ENCODE data around the gene TECR. TPM values are rescaled to one million over a fixed set of nuclear protein-coding genes. Genes with fewer than 3 reads are reported as not detected.

The TECR gene
- total RNA-seq, 1 experiment from 2014 or later, result 232 TPM

GRCh38 chr19:14517840-14518505, 11.4 kb upstream of the TECR start, which contains the start of gene DNAJB1:
Gene DNAJB1, minus strand, starts transcription at chr19:14518397. Its CDS starts 48 bp downstream, at chr19:14518349.
- H3K4me1 ChIP-seq (ENCODE audit: control insufficient read depth in 1 of 2, insufficient read depth in 2 of 2, low read length in 2 of 2), result peaks cover 48 to 83% of the 10 kb centered on the region in 2 experiments
- peaks cover 7 to 30% of the 10 kb centered on the region in 2 experiments; a peak in 3 of 4 replicates for H3K36me3 ChIP-seq (ENCODE audit: control insufficient read depth in 1 of 2, insufficient read depth in 2 of 2, low read length in 2 of 2)
- BruUV-seq (replicated peaks), result no TSS peak
- peak within 1 kb of the TSS; percentile 97 for H3K27ac ChIP-seq (ENCODE audit: low read depth, low read length)
- peak within 1 kb of the TSS; percentile 95 for H3K4me2 ChIP-seq (ENCODE audit: low read length)
- H3K27me3 ChIP-seq (ENCODE audit: insufficient read depth, low read length), result no peaks in the 10 kb centered on the region
- no peak for DNase-seq (ENCODE audit: low read depth, low spot score)
- ATAC-seq, result peak; percentile 72
- peak within 1 kb of the TSS; percentile 99 for H3K9ac ChIP-seq (ENCODE audit: low read length)
- ChIA-PET RAD21 (ENCODE audit: low non-redundant PET in 1 of 2, low total read pairs in 2 of 2, uncharacterized antibody in 2 of 2, unreplicated experiment in 2 of 2) (interaction anchor here in 1 of 2 experiments (1.7 kb wide), 1 partner anchor 54 kb away, joined by 4 read pairs; the partner anchor contains the start of gene NDUFB7), POLR2A (interaction anchor here (0.6 to 4.7 kb wide), 23 partner anchors 8 to 1123 kb away, joined by 3 to 112 read pairs (median 4); partner anchors contain the start of genes ASF1B, GIPC1, NDUFB7 and TECR), CTCF (interaction anchor here (0.7 to 1.9 kb wide), 3 partner anchors 11 to 40 kb away, joined by 3 to 4 read pairs (median 4); no protein-coding TSS in a partner anchor)
- intact Hi-C loops (cut with micrococcal nuclease), result no loop called here
- H3K9me3 ChIP-seq (ENCODE audit: control insufficient read depth in 1 of 2, insufficient read depth in 1 of 2, low read depth in 1 of 2, low read length in 2 of 2), result no peaks in the 10 kb centered on the region
- no peak within 1 kb of the TSS for H2AFZ ChIP-seq (ENCODE audit: low read depth, low read length, poor library complexity, severe bottlenecking)
- H3K9me2 ChIP-seq (ENCODE audit: insufficient read depth), result no peaks in the 10 kb centered on the region
- H3K4me3 ChIP-seq (replicated peaks in 1 of 2; ENCODE audit: low read depth in 1 of 2, low read length in 2 of 2), result peak within 1 kb of the TSS; percentile 90 to 96
- peaks cover 38% of the 10 kb centered on the region; the same call in 1 of the 2 replicates for H4K20me1 ChIP-seq (ENCODE audit: insufficient read depth)
- peaks cover 44% of the 10 kb centered on the region for H3K79me2 ChIP-seq (ENCODE audit: insufficient read depth, low read length)
- TF ChIP-seq MAX (IDR thresholded peaks at IDR 0.05) (no peak; the same call in 1 of the 2 replicates), YY1 (IDR thresholded peaks at IDR 0.05; ENCODE audit: extremely low read depth, insufficient replicate concordance, low read depth, low read length) (peak; percentile 43), TCF7L2 (IDR thresholded peaks at IDR 0.05; ENCODE audit: borderline replicate concordance, extremely low read depth, insufficient read depth, insufficient read length) (peak; percentile 44), RAD21 (IDR thresholded peaks at IDR 0.05; ENCODE audit: low read depth) (peak; percentile 18; the same call in 1 of the 2 replicates), FOSL1 (IDR thresholded peaks at IDR 0.05; ENCODE audit: low read depth) (no peak), ELF1 (IDR thresholded peaks at IDR 0.05; ENCODE audit: borderline replicate concordance, low read depth) (no peak), EGR1 (IDR thresholded peaks at IDR 0.05; ENCODE audit: low read depth) (no peak), JUND (IDR thresholded peaks at IDR 0.05) (no peak; the same call in 1 of the 2 replicates), POLR2A (IDR thresholded peaks at IDR 0.05; ENCODE audit: borderline replicate concordance, extremely low read depth, insufficient read depth, insufficient read length) (peak; percentile 89), ZBTB33 (IDR thresholded peaks at IDR 0.05; ENCODE audit: extremely low read depth, insufficient replicate concordance, low read length) (no peak), SIN3A (IDR thresholded peaks at IDR 0.05; ENCODE audit: low read depth) (peak; percentile 95), REST (IDR thresholded peaks at IDR 0.05; ENCODE audit: low read depth) (no peak), POLR2AphosphoS5 (IDR thresholded peaks at IDR 0.05; ENCODE audit: low read depth, low read length) (peak; percentile 95), ZFX (IDR thresholded peaks at IDR 0.05) (peak; percentile 98)
